DOHH2 (cell line): ENCODE data around the gene CHD5.

ENCODE experiments used
- H3F3A ChIP-seq: fragments of 200-600 bp; sonication (generic), shearing (Covaris generic); 2 replicates; pipeline ENCODE4 v1.6.0; 2016; ENCODE audit warnings: antibody characterized with exemption, mild to moderate bottlenecking; ENCODE audit not compliant: control insufficient read depth, insufficient read depth
- H3K27ac ChIP-seq: fragments of 200-600 bp; sonication (generic); 2 replicates; pipeline ENCODE4 v1.5.1; 2014; ENCODE audit warnings: low read depth, mild to moderate bottlenecking, low read length, moderate library complexity
- H3K27me3 ChIP-seq: fragments of 200-600 bp; sonication (generic); 2 replicates; pipeline ENCODE4 v1.6.1; 2014; ENCODE audit warnings: mild to moderate bottlenecking, low read length, mixed read lengths; ENCODE audit not compliant: control insufficient read depth
- H3K36me3 ChIP-seq: fragments of 200-600 bp; sonication (generic); 2 replicates; pipeline ENCODE4 v1.6.1; 2014; ENCODE audit warnings: mild to moderate bottlenecking, low read length, moderate library complexity, mixed read lengths; ENCODE audit not compliant: control insufficient read depth
- H3K4me1 ChIP-seq: fragments of 200-600 bp; sonication (generic); 2 replicates; pipeline ENCODE4 v1.6.1; 2014; ENCODE audit warnings: mild to moderate bottlenecking, low read length, mixed read lengths; ENCODE audit not compliant: control insufficient read depth
- H3K4me2 ChIP-seq: fragments of 200-600 bp; sonication (generic); 2 replicates; pipeline ENCODE4 v1.6.0; 2014; ENCODE audit warnings: mild to moderate bottlenecking, low read length, moderate library complexity
- H3K4me3 ChIP-seq: fragments of 200-600 bp; sonication (generic); 2 replicates; pipeline ENCODE4 v1.5.1; 2014; ENCODE audit warnings: mild to moderate bottlenecking, low read length, mixed read lengths
- H3K79me2 ChIP-seq: fragments of 200-600 bp; sonication (generic); 2 replicates; pipeline ENCODE4 v1.6.1; 2014; ENCODE audit warnings: mild to moderate bottlenecking, low read length, mixed read lengths; ENCODE audit not compliant: control insufficient read depth
- H3K9me2 ChIP-seq: fragments of 200-600 bp; sonication (generic); replicated peaks from 2 replicates; pipeline ENCODE4 v1.6.1; 2014; ENCODE audit warnings: mild to moderate bottlenecking, low read length, mixed read lengths; ENCODE audit not compliant: control insufficient read depth
- H3K9me3 ChIP-seq: fragments of 200-600 bp; sonication (generic); 2 replicates; pipeline ENCODE4 v1.6.1; 2014; ENCODE audit warnings: antibody characterized with exemption, low read length, mixed read lengths; ENCODE audit not compliant: control insufficient read depth, insufficient read depth
- H4K20me1 ChIP-seq: fragments of 200-600 bp; sonication (generic); 2 replicates; pipeline ENCODE4 v1.6.0; 2014; ENCODE audit warnings: low read depth, mild to moderate bottlenecking, antibody characterized with exemption, low read length, moderate library complexity; ENCODE audit not compliant: control insufficient read depth, insufficient read depth
- CTCF ChIP-seq: fragments of 200-600 bp; sonication (generic); IDR thresholded peaks from one replicate; pipeline ENCODE4 v1.5.1; 2014; ENCODE audit warnings: antibody characterized with exemption, mild to moderate bottlenecking, low read depth, low read length; ENCODE audit not compliant: poor library complexity, severe bottlenecking
- EZH2phosphoT487 ChIP-seq: fragments of 200-600 bp; sonication (generic); IDR thresholded peaks from 2 replicates; pipeline ENCODE4 v1.6.1; 2017; ENCODE audit warnings: borderline replicate concordance, mild to moderate bottlenecking, antibody characterized with exemption, low read length, moderate library complexity, mixed read lengths

The CHD5 gene

GRCh38 chr1:6112690-6113005 is 67.5 kb downstream of the CHD5 start:
- no peaks in the 10 kb centered on the region for H3F3A ChIP-seq
- no peaks in the 10 kb centered on the region for H3K36me3 ChIP-seq
- no peaks in the 10 kb centered on the region for H3K9me3 ChIP-seq
- H3K4me2 ChIP-seq = no peak overlapping the region
- TF ChIP-seq CTCF (no peak), EZH2phosphoT487 (no peak)
- H3K27ac ChIP-seq = no peak overlapping the region
- H3K9me2 ChIP-seq = no peaks in the 10 kb centered on the region
- no peaks in the 10 kb centered on the region for H3K79me2 ChIP-seq
- no peaks in the 10 kb centered on the region for H3K4me1 ChIP-seq
- H3K4me3 ChIP-seq = no peak overlapping the region
- H3K27me3 ChIP-seq = no peaks in the 10 kb centered on the region
- no peaks in the 10 kb centered on the region for H4K20me1 ChIP-seq

- H3K4me3 ChIP-seq = no peak overlapping the region
- no peaks in the 10 kb centered on the region for H3K36me3 ChIP-seq
- H4K20me1 ChIP-seq = no peaks in the 10 kb centered on the region
- no peaks in the 10 kb centered on the region for H3K27me3 ChIP-seq
- H3K9me3 ChIP-seq = no peaks in the 10 kb centered on the region
- no peaks in the 10 kb centered on the region for H3K4me1 ChIP-seq
- no peak overlapping the region for H3K4me2 ChIP-seq
- H3K9me2 ChIP-seq = no peaks in the 10 kb centered on the region
- TF ChIP-seq CTCF (no peak), EZH2phosphoT487 (no peak)
- H3K27ac ChIP-seq = no peak overlapping the region
- no peaks in the 10 kb centered on the region for H3K79me2 ChIP-seq
- H3F3A ChIP-seq = no peaks in the 10 kb centered on the region
Measured at GRCh38 chr1:6111991-6112689, 68.0 kb downstream of the CHD5 start.

- H3K4me1 ChIP-seq = no peaks in the 10 kb centered on the region
- H3F3A ChIP-seq = no peaks in the 10 kb centered on the region
- no peaks in the 10 kb centered on the region for H3K36me3 ChIP-seq
- no peaks in the 10 kb centered on the region for H4K20me1 ChIP-seq
- no peak for TF ChIP-seq CTCF
- no peak for TF ChIP-seq EZH2phosphoT487
- H3K27me3 ChIP-seq = no peaks in the 10 kb centered on the region
- H3K79me2 ChIP-seq = no peaks in the 10 kb centered on the region
- H3K4me2 ChIP-seq = no peak overlapping the region
- H3K9me3 ChIP-seq = no peaks in the 10 kb centered on the region
- no peaks in the 10 kb centered on the region for H3K9me2 ChIP-seq
- H3K27ac ChIP-seq = no peak overlapping the region
- no peak overlapping the region for H3K4me3 ChIP-seq
Measured at GRCh38 chr1:6111571-6111970, 68.5 kb downstream of the CHD5 start.
